ENCODE data around the gene SYT11. TPM values are rescaled to one million over a fixed set of nuclear protein-coding genes. Genes with fewer than 3 reads are reported as not detected.

The SYT11 gene
- total and polyA plus RNA-seq, 2 of the 8 experiments (the other 6 are each of a cell fraction or from before 2014, with no cell fraction given), result 7.2 to 9.6 TPM

- no peak for TF ChIP-seq KDM4A (IDR thresholded peaks at IDR 0.05; ENCODE audit: low read depth, low read length, severe bottlenecking)
- TF ChIP-seq SIX5 (IDR thresholded peaks at IDR 0.05; ENCODE audit: low read depth, low read length), result no peak
Observed at GRCh38 chr1:155880950-155881349, 21.6 kb downstream of the SYT11 start (continued).
